Measurements from ENCODE around the gene NEK8. TPM values are rescaled to one million over a fixed set of nuclear protein-coding genes. Genes with fewer than 3 reads are reported as not detected.
A peak's percentile ranks its signal among the peaks of the same experiment; 100 is the strongest.

NEK8 gene
- total and polyA plus RNA-seq, 10 donors = 7.3 to 17.6 (median 12.1) TPM

GRCh38 chr17:28749516-28750177 is 21.1 kb downstream of the NEK8 start:
- intact Hi-C loops (cut with DNase I; ENCODE audit: low total_unique reads) = loop anchor here (2.0 kb wide), 1 partner anchor 23 kb away; the partner anchor contains the start of gene TLCD1
- 52 to 72% (median 61%) methylated on average over 11 of the region's 11 CpGs for WGBS, 5 donors
- peak in 1 of 3 donors; percentile 2 for TF ChIP-seq POLR2AphosphoS5 (IDR thresholded peaks at IDR 0.05)
- TF ChIP-seq CTCF (IDR thresholded peaks at IDR 0.05 in 8 of 11, conservative IDR thresholded peaks at IDR 0.05 in 3 of 11) = no peak
- no peak for TF ChIP-seq POLR2A (IDR thresholded peaks at IDR 0.05)
- Histone ChIP-seq H3K27ac (peak overlapping the region in 5 of 8 donors; percentile 33 to 96 (median 94)), H3K9me3 (no peaks in the 10 kb centered on the region), H3K4me3 (no peak overlapping the region), H3K27me3 (replicated peaks in 1 of 7) (peaks cover 0 to 11% (median 0%) of the 10 kb centered on the region in 7 donors), H3K36me3 (peaks cover 0 to 49% (median 25%) of the 10 kb centered on the region in 6 donors), H3K4me1 (peaks cover 31 to 67% (median 50%) of the 10 kb centered on the region in 6 donors)
- DNase-seq = peak; percentile 79

GRCh38 chr17:28750178-28751047 is 21.8 kb downstream of the NEK8 start:
- intact Hi-C loops (cut with DNase I; ENCODE audit: low total_unique reads) = loop anchor here (2.0 kb wide), 1 partner anchor 24 kb away; the partner anchor contains the start of gene TLCD1
- H3K27me3 ChIP-seq (replicated peaks in 1 of 7) = peaks cover 0 to 3% (median 0%) of the 10 kb centered on the region in 7 donors
- H3K27ac ChIP-seq = peak overlapping the region in 5 of 8 donors; percentile 33 to 96 (median 94)
- H3K9me3 ChIP-seq = no peaks in the 10 kb centered on the region
- DNase-seq = peak; percentile 96
- peaks cover 0 to 49% (median 25%) of the 10 kb centered on the region in 6 donors for H3K36me3 ChIP-seq
- no peak overlapping the region for H3K4me3 ChIP-seq
- TF ChIP-seq CTCF (IDR thresholded peaks at IDR 0.05 in 8 of 11, conservative IDR thresholded peaks at IDR 0.05 in 3 of 11) (peak; percentile 98 to 100 (median 99)), POLR2A (IDR thresholded peaks at IDR 0.05) (no peak), POLR2AphosphoS5 (IDR thresholded peaks at IDR 0.05) (peak; percentile 73 to 89 (median 83))
- 43 to 66% (median 47%) methylated on average over 14 to 20 of the region's 20 CpGs for WGBS, 5 donors
- H3K4me1 ChIP-seq = peaks cover 31 to 60% (median 42%) of the 10 kb centered on the region in 6 donors

- intact Hi-C loops (cut with DNase I; ENCODE audit: low total_unique reads) = loop anchor here (2.0 kb wide), 1 partner anchor 25 kb away; the partner anchor contains the start of gene TLCD1
- no peaks in the 10 kb centered on the region for H3K9me3 ChIP-seq
- WGBS, 5 donors = 92 to 96% (median 96%) methylated on average over 8 to 10 of the region's 10 CpGs
- H3K4me3 ChIP-seq = no peak overlapping the region
- no peak for TF ChIP-seq POLR2AphosphoS5 (IDR thresholded peaks at IDR 0.05)
- no peak for TF ChIP-seq CTCF (IDR thresholded peaks at IDR 0.05 in 8 of 11, conservative IDR thresholded peaks at IDR 0.05 in 3 of 11)
- peaks cover 0 to 57% (median 25%) of the 10 kb centered on the region in 6 donors for H3K36me3 ChIP-seq
- H3K4me1 ChIP-seq = peaks cover 18 to 46% (median 29%) of the 10 kb centered on the region in 6 donors
- DNase-seq = peak; percentile 28
- H3K27me3 ChIP-seq (replicated peaks in 1 of 7) = no peaks in the 10 kb centered on the region
- H3K27ac ChIP-seq = no peak overlapping the region
Observed at GRCh38 chr17:28751600-28752366, 23.2 kb downstream of the NEK8 start.
